HCT116 (cell line): Measurements from ENCODE around the gene RPL36A. TPM values are rescaled to one million over a fixed set of nuclear protein-coding genes. Genes with fewer than 3 reads are reported as not detected.

Source experiments
- ATAC-seq: fragments of 200-7000 bp; cut with Tn5 transposase; 2 replicates; pipeline ENCODE4 v1.9.1; 2020; ENCODE audit warnings: mild to moderate bottlenecking, moderate library complexity
- BruUV-seq: library from RNA; stranded (reverse); fragments of 400-500 nt; replicated peaks from 2 replicates; lab custom pipeline; 2021; lab: Mats Ljungman, UMichigan
- CTCF ChIA-PET: fragments of 300-600 bp; sonication (Branson Sonifier 250); formaldehyde crosslinking; loops from one replicate; lab custom pipeline; 2021; ENCODE audit warnings: antibody characterized with exemption; lab: Charles Lee
- POLR2A ChIA-PET: fragments of 300-600, 350-600 bp; sonication (Branson Sonifier 250); formaldehyde crosslinking; loops from one replicate; lab custom pipeline; 2021; ENCODE audit warnings: antibody characterized with exemption; lab: Charles Lee
- RAD21 ChIA-PET, 2 experiments: fragments of 300-600 bp; sonication (Branson Sonifier 250); formaldehyde crosslinking; loops; one replicate each; lab custom pipeline; 2023; ENCODE audit warnings: low total read pairs in 2 of 2; ENCODE audit not compliant: uncharacterized antibody in 2 of 2, unreplicated experiment in 2 of 2, low non-redundant PET in 1 of 2; lab: Charles Lee
- DNase-seq: peaks from one replicate; pipeline ENCODE4 v3.0.0-alpha.2; 2010; ENCODE audit warnings: low read depth, low spot score
- H2AFZ ChIP-seq: fragments of 200-600 bp; shearing (Covaris generic), sonication (generic); 2 replicates; pipeline ENCODE4 v1.6.1; 2017; ENCODE audit warnings: low read depth, mixed run types, mixed read lengths, antibody characterized with exemption, low read length; ENCODE audit not compliant: poor library complexity, severe bottlenecking
- H3K27ac ChIP-seq: 2 replicates; pipeline ENCODE4 v1.5.1; 2012; ENCODE audit warnings: low read depth, low read length
- H3K27me3 ChIP-seq: fragments of 200-600 bp; sonication (generic); 2 replicates; pipeline ENCODE4 v1.6.1; 2016; ENCODE audit warnings: mixed run types, low read length, mixed read lengths; ENCODE audit not compliant: insufficient read depth
- H3K36me3 ChIP-seq, 2 experiments: fragments of 200-500 bp in 1 of 2; fragments of 200-600 bp in 1 of 2; sonication (Bioruptor generic) in 1 of 2; sonication (generic) in 1 of 2; 2 replicates each; pipeline versions ENCODE4 v1.5.1 to v1.6.1; 2014 to 2016; ENCODE audit warnings: low read length in 2 of 2, inconsistent platforms in 1 of 2, mixed read lengths in 1 of 2, mixed run types in 1 of 2; ENCODE audit not compliant: insufficient read depth in 2 of 2, control insufficient read depth in 1 of 2
- H3K4me1 ChIP-seq, 2 experiments: fragments of 200-600 bp in 1 of 2; sonication (generic) in 1 of 2; 2 replicates each; pipeline versions ENCODE4 v1.5.1 to v1.6.1; 2012 to 2017; ENCODE audit warnings: low read length in 2 of 2, inconsistent platforms in 1 of 2, mild to moderate bottlenecking in 1 of 2, mixed read lengths in 1 of 2, mixed run types in 1 of 2, moderate library complexity in 1 of 2; ENCODE audit not compliant: insufficient read depth in 2 of 2, control insufficient read depth in 1 of 2
- H3K4me2 ChIP-seq: fragments of 200-600 bp; sonication (generic); 2 replicates; pipeline ENCODE4 v1.6.1; 2017; ENCODE audit warnings: mixed run types, low read length, mixed read lengths
- H3K4me3 ChIP-seq, 2 experiments: fragments of 200-600 bp in 1 of 2; sonication (generic) in 1 of 2; replicated peaks in 1 of 2; 2 replicates each; pipeline ENCODE4 v1.5.1; 2011 to 2016; ENCODE audit warnings: low read length in 2 of 2, control low read depth in 1 of 2, low read depth in 1 of 2, mild to moderate bottlenecking in 1 of 2, mixed read lengths in 1 of 2, mixed run types in 1 of 2
- H3K79me2 ChIP-seq: fragments of 200-600 bp; sonication (generic); 2 replicates; pipeline ENCODE4 v1.6.1; 2017; ENCODE audit warnings: mild to moderate bottlenecking, mixed run types, low read length, moderate library complexity, mixed read lengths; ENCODE audit not compliant: insufficient read depth
- H3K9ac ChIP-seq: fragments of 200-600 bp; sonication (generic); 2 replicates; pipeline ENCODE4 v1.6.1; 2016; ENCODE audit warnings: low read length, mixed read lengths
- H3K9me2 ChIP-seq: fragments of 200-600 bp; sonication (generic), shearing (Covaris generic); 2 replicates; pipeline ENCODE4 v1.6.1; 2017; ENCODE audit warnings: mixed run types, mild to moderate bottlenecking, moderate library complexity; ENCODE audit not compliant: insufficient read depth
- H3K9me3 ChIP-seq, 2 experiments: fragments of 200-500 bp in 1 of 2; fragments of 200-600 bp in 1 of 2; sonication (Bioruptor generic) in 1 of 2; sonication (generic) in 1 of 2; 2 replicates each; pipeline ENCODE4 v1.6.1; 2014 to 2017; ENCODE audit warnings: low read length in 2 of 2, mixed read lengths in 2 of 2, inconsistent platforms in 1 of 2, low read depth in 1 of 2, mild to moderate bottlenecking in 1 of 2, mixed run types in 1 of 2, moderate library complexity in 1 of 2; ENCODE audit not compliant: control insufficient read depth in 1 of 2, insufficient read depth in 1 of 2
- H4K20me1 ChIP-seq: fragments of 200-600 bp; sonication (generic), shearing (Covaris generic); 2 replicates; pipeline ENCODE4 v1.6.1; 2017; ENCODE audit warnings: mixed run types, mild to moderate bottlenecking, moderate library complexity; ENCODE audit not compliant: insufficient read depth
- CBX3 ChIP-seq: IDR thresholded peaks from 2 replicates; pipeline ENCODE4 v1.6.1; 2012; ENCODE audit warnings: low read depth
- EGR1 ChIP-seq: IDR thresholded peaks from 2 replicates; pipeline ENCODE4 v1.6.1; 2012; ENCODE audit warnings: low read depth
- ELF1 ChIP-seq: IDR thresholded peaks from 2 replicates; pipeline ENCODE4 v1.6.1; 2012; ENCODE audit warnings: low read depth, borderline replicate concordance
- EZH2 ChIP-seq: fragments of 200-600 bp; sonication (generic); IDR thresholded peaks from 2 replicates; pipeline ENCODE4 v1.6.1; 2017; ENCODE audit warnings: antibody characterized with exemption, mixed run types
- FOSL1 ChIP-seq: IDR thresholded peaks from 2 replicates; pipeline ENCODE4 v1.6.1; 2012; ENCODE audit warnings: low read depth
- JUND ChIP-seq: IDR thresholded peaks from 2 replicates; pipeline ENCODE4 v1.6.1; 2012
- POLR2AphosphoS5 ChIP-seq: IDR thresholded peaks from 2 replicates; pipeline ENCODE4 v1.6.1; 2011; ENCODE audit warnings: mild to moderate bottlenecking, low read depth, low read length, moderate library complexity
- RAD21 ChIP-seq: IDR thresholded peaks from 2 replicates; pipeline ENCODE4 v1.6.1; 2012; ENCODE audit warnings: low read depth, mild to moderate bottlenecking
- SIN3A ChIP-seq: IDR thresholded peaks from 2 replicates; pipeline ENCODE4 v1.6.1; 2012; ENCODE audit warnings: low read depth
- SP1 ChIP-seq: IDR thresholded peaks from 2 replicates; pipeline ENCODE4 v1.6.1; 2012; ENCODE audit warnings: low read depth
- SRF ChIP-seq: IDR thresholded peaks from 2 replicates; pipeline ENCODE4 v1.6.1; 2012; ENCODE audit warnings: low read depth
- YY1 ChIP-seq: IDR thresholded peaks from 2 replicates; pipeline ENCODE4 v1.6.1; 2011; ENCODE audit warnings: low read length, low read depth, moderate library complexity, mild to moderate bottlenecking; ENCODE audit not compliant: insufficient replicate concordance; ENCODE audit errors: extremely low read depth
- ZFX ChIP-seq: fragments of 450-650 bp; IDR thresholded peaks from 2 replicates; pipeline ENCODE4 v1.6.1; 2017
- intact Hi-C: fragments of 100-400 bp; cut with micrococcal nuclease; formaldehyde crosslinking; loops from 2 replicates; pipeline ENCODE4 v1.10.0; 2022
- total RNA-seq: library from RNA; stranded (reverse); gene quantifications from one replicate; pipeline ENCODE4 v1.2.1, GENCODE V29; 2021; ENCODE audit not compliant: unreplicated experiment
- TF ChIP-seq, protein P1 (sequence below): IDR thresholded peaks from 2 replicates; pipeline ENCODE4 v1.6.1; 2011; ENCODE audit warnings: mild to moderate bottlenecking, low read length, moderate library complexity; ENCODE audit not compliant: insufficient replicate concordance; ENCODE audit errors: extremely low read depth
- TF ChIP-seq, protein P2 (sequence below), 3 experiments: fragments of 200-600 bp in 1 of 3; sonication (generic) in 1 of 3; IDR thresholded peaks in 2 of 3; conservative IDR thresholded peaks in 1 of 3; 2 replicates each; pipeline ENCODE4 v1.5.1; 2012 to 2017; ENCODE audit warnings: low read depth in 2 of 3, low read length in 2 of 3, antibody characterized with exemption in 1 of 3, borderline replicate concordance in 1 of 3, control low read depth in 1 of 3, mild to moderate bottlenecking in 1 of 3, mixed read lengths in 1 of 3, mixed run types in 1 of 3, moderate library complexity in 1 of 3; ENCODE audit not compliant: insufficient read depth in 1 of 3

Gene RPL36A
- total RNA-seq, 1 experiment from 2014 or later: 360 TPM

- no peak overlapping the region for H2AFZ ChIP-seq
- H4K20me1 ChIP-seq: no peaks in the 10 kb centered on the region
- H3K9me3 ChIP-seq: no peaks in the 10 kb centered on the region
- H3K4me1 ChIP-seq: peaks cover 0 to 5% of the 10 kb centered on the region in 2 experiments; a peak in 1 of 4 replicates
- TF ChIP-seq EGR1: no peak
- no peak for TF ChIP-seq CBX3
- TF ChIP-seq SIN3A: no peak
- no peak overlapping the region for H3K9ac ChIP-seq
- no peak for DNase-seq
- ChIA-PET RAD21 (no interaction called here), CTCF (no interaction called here), POLR2A (no interaction called here)
- no peak overlapping the region for H3K27ac ChIP-seq
- peaks cover 7% of the 10 kb centered on the region for H3K79me2 ChIP-seq
- H3K4me3 ChIP-seq: no peak overlapping the region
- H3K9me2 ChIP-seq: no peaks in the 10 kb centered on the region
- H3K4me2 ChIP-seq: no peak overlapping the region
- H3K27me3 ChIP-seq: no peaks in the 10 kb centered on the region
- intact Hi-C loops: no loop called here
- peaks cover 0 to under 1% of the 10 kb centered on the region in 2 experiments; a peak in 1 of 4 replicates for H3K36me3 ChIP-seq
- BruUV-seq: no TSS peak
- no peak for ATAC-seq
These were observed 4.3 kb upstream of the RPL36A start for GRCh38 chrX:101386542-101386885.

DNA sequence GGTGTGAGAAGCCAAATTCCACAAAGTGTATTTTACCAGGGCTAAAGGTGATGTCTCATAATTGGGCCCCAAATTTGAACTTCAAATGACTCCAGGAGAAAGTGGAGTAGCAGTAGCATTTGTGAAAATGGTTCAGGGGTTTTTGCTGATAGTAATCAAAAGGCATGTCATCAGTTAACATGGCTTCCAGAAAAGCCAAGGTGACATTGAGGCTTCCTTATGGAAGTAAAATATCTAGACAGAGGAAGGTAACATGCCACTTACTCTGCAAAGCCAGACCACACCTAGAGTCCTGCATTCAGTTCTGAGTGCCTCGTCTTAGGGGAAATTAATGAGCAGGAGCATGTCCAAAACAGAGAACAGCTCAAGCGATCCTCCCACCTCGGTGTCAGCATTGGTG, 2.2 kb upstream of the RPL36A start:
- ChIA-PET POLR2A (no interaction called here), RAD21 (no interaction called here), CTCF (no interaction called here)
- no peaks in the 10 kb centered on the region for H3K27me3 ChIP-seq
- ATAC-seq (no peak), DNase-seq (no peak)
- H3K27ac ChIP-seq: no peak overlapping the region
- no peak overlapping the region for H3K9ac ChIP-seq
- no TSS peak for BruUV-seq
- no peak overlapping the region for H3K4me2 ChIP-seq
- no peaks in the 10 kb centered on the region for H3K9me3 ChIP-seq
- H3K4me3 ChIP-seq: no peak overlapping the region
- H3K36me3 ChIP-seq: peaks cover 5 to 19% of the 10 kb centered on the region in 2 experiments; a peak in 2 of 4 replicates
- intact Hi-C loops: no loop called here
- no peaks in the 10 kb centered on the region for H3K9me2 ChIP-seq
- H3K4me1 ChIP-seq: peaks cover 0 to 15% of the 10 kb centered on the region in 2 experiments; a peak in 2 of 4 replicates
- H2AFZ ChIP-seq: no peak overlapping the region
- no peaks in the 10 kb centered on the region for H4K20me1 ChIP-seq
- peaks cover 27% of the 10 kb centered on the region for H3K79me2 ChIP-seq
- TF ChIP-seq SP1: no peak
- TF ChIP-seq RAD21: no peak
- no peak for TF ChIP-seq SRF
- no peak for TF ChIP-seq SIN3A
- no peak for TF ChIP-seq EGR1
- TF ChIP-seq FOSL1: no peak
- TF ChIP-seq ZFX: no peak
- TF ChIP-seq, protein P1, sequence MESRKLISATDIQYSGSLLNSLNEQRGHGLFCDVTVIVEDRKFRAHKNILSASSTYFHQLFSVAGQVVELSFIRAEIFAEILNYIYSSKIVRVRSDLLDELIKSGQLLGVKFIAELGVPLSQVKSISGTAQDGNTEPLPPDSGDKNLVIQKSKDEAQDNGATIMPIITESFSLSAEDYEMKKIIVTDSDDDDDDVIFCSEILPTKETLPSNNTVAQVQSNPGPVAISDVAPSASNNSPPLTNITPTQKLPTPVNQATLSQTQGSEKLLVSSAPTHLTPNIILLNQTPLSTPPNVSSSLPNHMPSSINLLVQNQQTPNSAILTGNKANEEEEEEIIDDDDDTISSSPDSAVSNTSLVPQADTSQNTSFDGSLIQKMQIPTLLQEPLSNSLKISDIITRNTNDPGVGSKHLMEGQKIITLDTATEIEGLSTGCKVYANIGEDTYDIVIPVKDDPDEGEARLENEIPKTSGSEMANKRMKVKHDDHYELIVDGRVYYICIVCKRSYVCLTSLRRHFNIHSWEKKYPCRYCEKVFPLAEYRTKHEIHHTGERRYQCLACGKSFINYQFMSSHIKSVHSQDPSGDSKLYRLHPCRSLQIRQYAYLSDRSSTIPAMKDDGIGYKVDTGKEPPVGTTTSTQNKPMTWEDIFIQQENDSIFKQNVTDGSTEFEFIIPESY: no peak
- TF ChIP-seq, protein P2, sequence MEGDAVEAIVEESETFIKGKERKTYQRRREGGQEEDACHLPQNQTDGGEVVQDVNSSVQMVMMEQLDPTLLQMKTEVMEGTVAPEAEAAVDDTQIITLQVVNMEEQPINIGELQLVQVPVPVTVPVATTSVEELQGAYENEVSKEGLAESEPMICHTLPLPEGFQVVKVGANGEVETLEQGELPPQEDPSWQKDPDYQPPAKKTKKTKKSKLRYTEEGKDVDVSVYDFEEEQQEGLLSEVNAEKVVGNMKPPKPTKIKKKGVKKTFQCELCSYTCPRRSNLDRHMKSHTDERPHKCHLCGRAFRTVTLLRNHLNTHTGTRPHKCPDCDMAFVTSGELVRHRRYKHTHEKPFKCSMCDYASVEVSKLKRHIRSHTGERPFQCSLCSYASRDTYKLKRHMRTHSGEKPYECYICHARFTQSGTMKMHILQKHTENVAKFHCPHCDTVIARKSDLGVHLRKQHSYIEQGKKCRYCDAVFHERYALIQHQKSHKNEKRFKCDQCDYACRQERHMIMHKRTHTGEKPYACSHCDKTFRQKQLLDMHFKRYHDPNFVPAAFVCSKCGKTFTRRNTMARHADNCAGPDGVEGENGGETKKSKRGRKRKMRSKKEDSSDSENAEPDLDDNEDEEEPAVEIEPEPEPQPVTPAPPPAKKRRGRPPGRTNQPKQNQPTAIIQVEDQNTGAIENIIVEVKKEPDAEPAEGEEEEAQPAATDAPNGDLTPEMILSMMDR (IDR thresholded peaks at IDR 0.05 in 2 of 3, conservative IDR thresholded peaks at IDR 0.05 in 1 of 3; ENCODE audit: borderline replicate concordance in 1 of 3, insufficient read depth in 1 of 3, low read depth in 2 of 3, low read length in 2 of 3): no peak
- no peak for TF ChIP-seq POLR2AphosphoS5
- no peak for TF ChIP-seq JUND
- TF ChIP-seq EZH2: no peak
- no peak for TF ChIP-seq ELF1
- TF ChIP-seq YY1: no peak
